NCI-H1105 (cell line): ENCODE data around the gene B3GALT6.
A peak's percentile ranks its signal among the peaks of the same experiment; 100 is the strongest.

Source experiments
- DNase-seq: peaks from one replicate; lab custom pipeline; 2025; lab: John Stamatoyannopoulos, UW

The B3GALT6 gene

GRCh38 chr1:1264868-1265272 is 32.8 kb downstream of the B3GALT6 start:
- DNase-seq, result no peak

GRCh38 chr1:1267488-1268283 is 35.6 kb downstream of the B3GALT6 start:
- no peak for DNase-seq

DNA sequence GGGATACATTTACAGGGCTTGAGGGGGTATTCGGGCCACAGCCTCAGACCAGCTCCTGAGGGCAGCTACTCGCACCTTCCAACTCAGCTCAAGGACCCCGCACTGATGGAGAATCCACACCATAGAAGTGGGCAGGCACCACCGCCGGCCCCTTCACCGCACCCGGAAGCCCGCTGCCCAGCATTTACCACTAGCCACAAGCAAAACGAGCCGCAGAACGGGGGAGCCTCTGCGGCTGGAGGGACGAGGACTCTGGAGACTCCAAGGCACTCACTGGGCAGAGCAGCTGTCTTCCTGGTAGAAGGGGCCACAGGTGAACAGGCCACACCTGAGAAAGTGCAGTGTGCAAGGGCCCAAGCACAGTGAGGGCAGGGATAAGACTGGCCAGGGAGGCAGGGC is 36.2 kb downstream of the B3GALT6 start:
- DNase-seq, result no peak

GRCh38 chr1:1270813-1271212 is 38.8 kb downstream of the B3GALT6 start:
- DNase-seq, result no peak

GRCh38 chr1:1272341-1273208 is 40.5 kb downstream of the B3GALT6 start:
- no peak for DNase-seq

DNA sequence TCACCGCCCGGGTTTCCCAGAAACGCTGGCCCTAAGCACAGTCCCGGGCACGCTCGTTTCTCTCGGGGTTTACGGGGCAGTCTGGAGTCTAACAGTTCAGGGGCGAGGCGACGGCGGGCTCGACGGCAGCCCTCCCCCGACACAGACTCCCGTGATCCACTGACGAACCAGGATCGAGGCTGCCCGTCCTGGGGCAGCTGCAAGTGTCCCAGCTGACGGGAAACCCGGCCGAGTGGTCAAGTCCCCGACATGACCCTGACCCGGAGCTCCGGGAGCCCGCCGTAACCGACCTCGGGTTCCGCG is 41.1 kb downstream of the B3GALT6 start:
- DNase-seq, result no peak

DNA sequence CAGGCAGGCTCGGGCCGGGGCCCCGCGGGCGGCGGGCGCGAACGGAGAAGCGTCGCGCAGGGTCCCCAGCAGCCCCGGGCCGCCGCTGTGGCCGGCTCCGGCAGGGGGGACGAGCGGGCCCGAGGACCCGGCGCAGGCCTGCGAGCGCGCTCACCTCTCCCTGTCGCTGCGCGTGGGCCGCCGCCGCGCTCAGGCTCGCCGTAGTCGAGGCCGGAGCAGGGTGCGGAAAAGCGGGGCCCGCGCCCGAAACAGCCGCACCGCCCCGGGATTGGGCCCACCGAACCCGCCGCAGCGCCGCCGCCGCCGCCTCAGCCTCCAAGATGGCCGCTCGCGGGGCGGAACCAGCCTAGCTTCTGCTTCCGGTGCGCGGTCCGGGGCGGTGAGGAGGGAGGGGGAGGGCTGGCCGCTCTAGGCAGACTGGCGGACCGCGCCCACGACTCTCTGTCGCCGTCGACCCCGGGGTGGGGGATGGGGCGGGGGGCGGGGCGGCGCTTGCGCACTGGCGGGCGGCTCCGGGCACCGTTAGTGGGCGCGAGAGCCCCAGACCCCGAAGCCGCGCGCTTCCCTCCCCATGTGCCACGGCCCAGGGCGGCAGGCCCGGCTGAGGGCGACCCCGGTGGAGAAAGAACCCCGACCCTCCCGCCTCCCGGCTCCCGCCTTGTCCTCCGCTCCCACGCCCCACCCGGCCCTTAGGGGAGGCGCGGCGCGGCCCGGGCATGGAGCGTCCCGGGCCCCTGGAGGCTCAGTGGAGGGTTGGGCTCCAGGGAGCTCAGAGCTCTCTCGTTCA is 41.7 kb downstream of the B3GALT6 start, which contains the start of gene UBE2J2:
Gene UBE2J2 (minus strand): TSS at position 343 of the 787 bp plus-strand sequence. CDS start 5,862 bp downstream, outside the sequence.
- peak; percentile 85 for DNase-seq

GRCh38 chr1:1274299-1274930 is 42.4 kb downstream of the B3GALT6 start:
- no peak for DNase-seq

- no peak for DNase-seq
These were observed 42.9 kb downstream of the B3GALT6 start for GRCh38 chr1:1274931-1275431.

DNA sequence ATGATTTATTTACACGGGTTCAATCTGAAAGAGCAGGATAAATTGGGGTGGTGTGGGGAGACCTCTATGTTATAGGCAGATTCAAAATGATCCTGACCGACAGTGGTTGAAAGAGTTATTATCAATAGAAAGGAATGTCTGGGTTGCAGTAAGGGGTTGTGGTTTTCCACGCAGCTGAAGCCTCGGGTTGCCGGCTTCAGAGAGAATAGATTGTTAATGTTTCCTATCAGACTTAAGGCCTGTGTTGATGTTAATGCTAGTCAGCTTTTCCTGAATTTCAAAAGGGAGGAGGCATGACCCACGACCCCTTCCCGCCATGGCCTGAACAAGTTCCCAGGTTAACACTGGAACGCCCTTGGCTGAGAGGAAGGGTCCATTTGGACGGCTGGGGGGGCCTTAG is 43.8 kb downstream of the B3GALT6 start:
- no peak for DNase-seq

- DNase-seq, result no peak
These were observed 46.6 kb downstream of the B3GALT6 start for GRCh38 chr1:1278620-1279019.

DNA sequence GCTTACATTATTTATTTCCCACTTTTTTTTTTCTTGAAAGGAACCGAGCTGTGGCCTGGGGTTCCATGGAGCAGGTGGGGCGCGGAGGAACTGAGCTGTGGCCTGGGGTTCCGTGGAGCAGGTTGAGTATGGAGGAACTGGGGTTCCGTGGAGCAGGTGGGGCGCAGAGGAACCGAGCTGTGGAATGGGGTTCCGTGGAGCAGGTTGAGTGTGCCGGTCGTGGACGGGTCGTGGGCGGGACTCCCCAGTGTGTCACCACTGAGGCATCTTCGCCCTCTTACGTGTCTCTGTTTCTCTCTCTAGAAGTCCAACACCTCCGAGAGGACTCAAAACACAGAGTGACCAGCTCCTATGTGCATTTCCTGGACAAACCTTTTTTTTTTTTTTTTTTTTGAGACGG is 47.0 kb downstream of the B3GALT6 start:
- no peak for DNase-seq

DNA sequence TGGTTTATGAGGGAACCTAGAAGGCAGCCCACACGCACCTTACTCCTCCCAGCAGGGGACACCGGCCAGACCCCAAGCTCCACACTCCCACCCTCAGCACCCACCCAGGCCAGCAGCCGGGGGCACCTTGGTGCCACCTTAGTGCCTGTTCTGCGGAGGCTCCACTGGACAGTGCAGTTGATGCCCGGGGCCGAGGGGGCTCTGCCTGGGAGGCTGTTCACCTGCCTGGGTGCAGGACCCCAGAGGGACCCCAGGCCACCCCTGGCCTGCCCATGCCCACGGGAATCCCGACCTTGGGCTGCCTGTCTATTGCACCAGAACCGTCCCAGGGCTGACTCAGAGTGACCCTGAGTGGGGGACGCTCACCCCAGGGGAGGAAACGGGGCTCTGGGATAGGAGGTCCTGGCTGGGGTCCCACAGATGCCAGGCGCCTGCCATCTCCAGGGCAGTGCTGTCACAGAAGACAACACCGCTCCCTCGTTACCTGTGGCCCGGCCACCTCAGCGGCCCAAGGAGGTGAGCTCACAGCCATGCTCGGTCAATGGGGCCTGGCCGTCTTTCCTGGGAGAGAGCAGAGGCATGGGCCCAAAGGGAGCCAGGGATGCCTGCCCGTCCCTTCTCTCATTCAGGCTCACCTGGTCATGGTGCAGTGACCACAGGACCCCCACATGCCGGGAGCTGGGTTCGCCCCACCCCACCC is 48.9 kb downstream of the B3GALT6 start:
- DNase-seq, result no peak

GRCh38 chr1:1281533-1282321 is 49.7 kb downstream of the B3GALT6 start:
- no peak for DNase-seq

DNA sequence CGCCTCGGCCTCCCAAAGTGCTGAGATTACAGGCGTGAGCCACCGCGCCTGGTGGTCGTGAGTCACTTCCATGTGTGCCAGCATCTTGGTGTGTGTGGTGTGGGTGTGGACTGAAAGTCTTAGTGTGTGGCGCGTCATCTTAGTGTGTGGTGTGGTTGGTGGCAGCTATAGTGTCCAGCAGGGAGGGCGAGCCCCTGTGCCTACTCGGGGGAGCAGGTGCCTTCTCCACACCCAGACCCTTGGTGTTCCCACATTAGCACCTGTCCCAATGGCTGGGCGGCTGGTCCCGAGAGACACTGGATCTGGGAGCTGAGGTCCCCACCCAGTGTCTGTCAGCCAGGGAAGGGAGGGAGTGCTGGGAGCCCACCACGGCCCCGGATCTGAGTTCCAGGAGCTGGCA is 51.0 kb downstream of the B3GALT6 start:
- DNase-seq, result no peak

DNA sequence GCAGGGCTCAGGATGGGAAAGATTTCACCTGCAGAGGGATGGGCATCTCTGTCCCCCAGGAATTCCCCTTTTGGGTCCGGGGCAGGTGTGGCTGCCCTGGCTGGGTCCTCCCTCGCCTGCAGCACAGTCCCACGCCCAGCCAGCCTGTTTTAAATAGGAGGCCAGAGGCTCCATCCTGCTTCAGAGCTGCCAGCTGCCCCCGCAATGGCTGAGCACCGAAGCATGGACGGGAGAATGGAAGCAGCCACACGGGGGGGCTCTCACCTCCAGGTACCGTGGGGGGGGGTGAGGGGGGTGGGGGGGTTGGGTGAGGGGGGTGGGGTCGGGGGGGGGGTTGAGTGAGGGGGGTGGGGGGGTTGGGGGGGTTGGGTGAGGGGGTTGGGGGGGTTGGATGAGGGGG is 51.8 kb downstream of the B3GALT6 start:
- DNase-seq, result no peak
